GM12864 (cell line): ENCODE data around the gene CDC23.

Source experiments
- DNase-seq: peaks from one replicate; pipeline ENCODE4 v3.0.0-alpha.2; 2011; ENCODE audit warnings: low read depth
- H3K4me3 ChIP-seq: 2 replicates; pipeline ENCODE4 v1.5.1; 2011; ENCODE audit warnings: mild to moderate bottlenecking, low read depth, low read length, control low read depth
- TF ChIP-seq, protein P1 (sequence below): IDR thresholded peaks from 2 replicates; pipeline ENCODE4 v1.5.1; 2011; ENCODE audit warnings: low read depth, mild to moderate bottlenecking, moderate library complexity, low read length, control low read depth, inconsistent platforms; ENCODE audit errors: missing control alignments

The CDC23 gene

DNA sequence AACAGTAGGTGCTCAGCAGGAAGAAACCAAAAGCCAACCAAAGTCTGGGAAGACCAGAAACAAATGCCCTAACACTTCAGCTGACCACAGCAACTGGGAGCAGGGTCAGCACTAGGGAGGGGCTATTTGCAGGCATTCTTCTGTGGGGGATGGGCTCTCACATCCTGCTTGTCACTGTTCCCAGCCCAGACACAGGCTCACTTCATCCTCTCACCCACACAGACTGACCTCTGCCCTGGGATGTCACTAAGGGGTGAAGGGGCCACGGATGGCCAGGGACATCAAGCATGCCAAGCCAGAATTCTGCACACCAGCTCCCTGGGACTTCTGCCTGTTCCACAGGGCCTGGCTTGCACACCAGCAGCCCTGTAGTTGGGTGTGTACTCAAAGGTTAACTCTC lies 32.6 kb upstream of the CDC23 start:
- no peak for DNase-seq
- H3K4me3 ChIP-seq: no peak overlapping the region
- TF ChIP-seq, protein P1, sequence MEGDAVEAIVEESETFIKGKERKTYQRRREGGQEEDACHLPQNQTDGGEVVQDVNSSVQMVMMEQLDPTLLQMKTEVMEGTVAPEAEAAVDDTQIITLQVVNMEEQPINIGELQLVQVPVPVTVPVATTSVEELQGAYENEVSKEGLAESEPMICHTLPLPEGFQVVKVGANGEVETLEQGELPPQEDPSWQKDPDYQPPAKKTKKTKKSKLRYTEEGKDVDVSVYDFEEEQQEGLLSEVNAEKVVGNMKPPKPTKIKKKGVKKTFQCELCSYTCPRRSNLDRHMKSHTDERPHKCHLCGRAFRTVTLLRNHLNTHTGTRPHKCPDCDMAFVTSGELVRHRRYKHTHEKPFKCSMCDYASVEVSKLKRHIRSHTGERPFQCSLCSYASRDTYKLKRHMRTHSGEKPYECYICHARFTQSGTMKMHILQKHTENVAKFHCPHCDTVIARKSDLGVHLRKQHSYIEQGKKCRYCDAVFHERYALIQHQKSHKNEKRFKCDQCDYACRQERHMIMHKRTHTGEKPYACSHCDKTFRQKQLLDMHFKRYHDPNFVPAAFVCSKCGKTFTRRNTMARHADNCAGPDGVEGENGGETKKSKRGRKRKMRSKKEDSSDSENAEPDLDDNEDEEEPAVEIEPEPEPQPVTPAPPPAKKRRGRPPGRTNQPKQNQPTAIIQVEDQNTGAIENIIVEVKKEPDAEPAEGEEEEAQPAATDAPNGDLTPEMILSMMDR: no peak

DNA sequence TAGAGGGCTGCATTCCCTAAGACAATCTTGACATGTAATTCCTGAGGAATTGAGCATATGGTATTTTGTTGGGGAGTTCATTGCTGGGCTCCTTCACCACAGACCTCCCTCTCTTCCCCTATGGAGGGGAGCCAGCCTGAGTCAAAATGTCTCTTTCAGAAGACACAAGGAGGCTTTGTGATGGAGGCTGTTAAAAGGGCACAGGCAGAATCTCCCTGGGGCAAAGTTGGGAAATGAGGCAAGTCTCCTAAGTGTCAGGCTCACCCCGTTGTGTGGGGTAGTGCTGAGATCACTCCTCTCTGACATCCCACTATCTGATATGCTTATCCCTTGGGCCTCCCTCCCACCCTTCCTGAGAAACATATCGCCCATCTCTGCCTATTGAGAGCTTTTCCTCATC lies 30.7 kb upstream of the CDC23 start:
- TF ChIP-seq, protein P1: no peak
- no peak for DNase-seq
- no peak overlapping the region for H3K4me3 ChIP-seq

DNA sequence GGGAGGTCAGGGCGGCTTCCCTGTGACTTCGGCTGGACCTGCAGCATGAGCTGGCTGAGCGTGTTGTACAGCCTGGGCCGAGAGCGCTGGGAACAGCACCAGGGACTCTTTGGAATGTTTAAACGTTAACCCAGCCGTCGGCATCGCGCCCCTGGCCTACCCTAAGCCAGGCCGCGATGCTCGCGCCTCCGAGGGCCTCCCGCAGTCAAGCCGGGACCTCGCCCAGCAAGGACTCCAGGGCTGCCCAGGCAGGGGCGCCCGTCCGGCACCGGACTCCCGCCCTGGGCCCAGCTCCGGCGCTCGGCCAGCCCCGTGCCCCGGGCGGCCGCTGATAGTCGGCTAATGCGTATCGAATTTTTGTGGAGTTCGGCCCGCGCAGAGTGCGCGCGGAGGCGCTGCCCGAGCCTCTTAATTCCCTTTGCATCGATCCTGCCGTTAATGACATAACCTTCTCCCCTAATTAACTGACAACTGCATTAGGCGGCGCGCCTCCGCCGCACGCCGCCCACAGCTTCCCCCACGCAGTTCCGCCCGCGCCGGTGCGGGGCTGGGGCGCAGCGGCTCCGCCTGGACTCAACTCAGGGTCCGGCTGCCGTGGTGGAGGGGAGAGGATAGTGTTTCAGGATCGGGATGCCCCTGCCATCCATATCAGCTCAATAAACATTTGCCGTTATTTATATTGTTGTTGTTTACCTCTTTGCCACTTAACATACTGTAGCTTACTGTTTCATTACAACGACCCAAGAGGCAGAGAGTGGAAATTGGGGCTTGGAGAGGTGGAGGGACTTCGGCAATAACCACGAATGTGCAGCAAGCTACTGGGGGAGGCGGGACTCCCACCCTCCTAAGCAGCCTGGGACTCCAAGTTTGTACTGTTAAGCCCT lies 28.8 kb upstream of the CDC23 start:
- no peak for DNase-seq
- TF ChIP-seq, protein P1: no peak
- H3K4me3 ChIP-seq: no peak overlapping the region; the same call in 1 of the 2 replicates

DNA sequence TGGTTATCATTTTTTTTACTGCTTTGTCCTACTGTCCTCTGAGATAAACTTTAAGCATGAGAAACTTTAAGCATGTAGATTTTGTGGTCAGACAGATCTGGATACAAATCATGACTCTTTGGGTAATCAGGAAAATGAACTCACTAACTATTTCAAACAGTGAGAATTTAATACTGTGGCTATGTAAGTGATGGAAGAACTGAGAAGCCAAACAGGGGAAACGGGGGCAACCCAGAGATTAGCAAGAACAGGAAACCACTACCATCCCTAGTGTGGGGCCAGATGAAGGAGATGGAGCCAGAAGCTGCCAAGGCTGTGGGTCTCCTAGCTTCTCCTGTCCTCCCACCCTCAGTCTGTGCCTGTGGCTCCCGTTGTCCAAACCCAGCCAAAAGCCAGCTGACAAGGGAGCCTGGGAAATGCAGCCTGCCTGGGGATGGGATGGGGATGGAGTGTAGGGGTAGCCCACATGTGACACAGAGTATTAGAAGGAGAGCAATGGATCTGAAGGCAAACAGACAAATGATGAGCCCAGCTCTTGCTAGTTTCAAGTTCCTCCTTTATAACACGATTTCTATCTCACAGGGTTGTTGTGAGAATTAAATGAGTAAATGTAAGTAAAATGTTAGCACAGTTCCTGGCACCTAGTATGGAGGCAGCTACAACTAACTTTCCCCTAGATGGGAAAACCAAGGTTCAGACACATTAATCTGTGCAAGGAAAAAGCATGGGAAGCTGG lies 27.7 kb upstream of the CDC23 start:
- DNase-seq: no peak
- TF ChIP-seq, protein P1: no peak

DNA sequence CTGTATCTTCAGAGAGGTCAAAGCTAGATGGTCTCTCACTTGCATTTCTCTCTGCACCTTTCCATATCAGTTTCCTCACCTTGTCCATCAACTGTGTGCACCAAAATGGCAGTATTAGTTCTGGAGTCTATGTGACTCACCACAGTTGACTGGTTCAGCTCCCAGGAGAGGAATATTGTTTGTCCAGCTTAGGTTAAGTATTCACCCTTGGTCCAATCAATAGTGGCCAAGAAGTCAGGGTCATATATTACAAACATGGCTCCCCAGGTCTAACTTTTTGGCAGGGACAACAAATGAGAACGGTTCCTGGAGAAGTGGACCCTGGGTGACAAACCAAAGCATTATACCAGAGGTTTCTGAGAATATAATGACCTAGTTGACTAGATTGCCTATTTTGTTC lies 24.9 kb upstream of the CDC23 start:
- TF ChIP-seq, protein P1: no peak
- DNase-seq: no peak
- H3K4me3 ChIP-seq: no peak overlapping the region

More for the DNA sequence above, 27.7 kb upstream of the CDC23 start:
- H3K4me3 ChIP-seq: no peak overlapping the region

DNA sequence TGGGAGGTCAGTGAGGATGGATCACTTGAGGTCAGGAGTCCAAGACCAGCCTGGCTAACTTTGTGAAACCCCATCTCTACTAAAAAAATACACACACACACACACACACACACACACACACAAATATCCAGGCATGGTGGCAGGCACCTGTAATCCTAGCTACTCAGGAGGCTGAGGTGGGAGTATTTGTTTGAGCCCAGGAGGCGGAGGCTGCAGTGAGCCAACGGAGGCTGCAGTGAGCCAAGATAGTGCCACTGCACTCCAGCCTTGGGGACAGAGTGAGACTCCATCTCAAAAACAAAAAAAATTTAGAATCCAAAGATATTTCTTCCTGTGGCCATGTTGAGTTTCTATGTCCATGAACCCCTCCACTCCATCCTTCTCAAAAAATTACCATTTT lies 21.5 kb upstream of the CDC23 start:
- H3K4me3 ChIP-seq: no peak overlapping the region
- DNase-seq: no peak
- TF ChIP-seq, protein P1: no peak

DNA sequence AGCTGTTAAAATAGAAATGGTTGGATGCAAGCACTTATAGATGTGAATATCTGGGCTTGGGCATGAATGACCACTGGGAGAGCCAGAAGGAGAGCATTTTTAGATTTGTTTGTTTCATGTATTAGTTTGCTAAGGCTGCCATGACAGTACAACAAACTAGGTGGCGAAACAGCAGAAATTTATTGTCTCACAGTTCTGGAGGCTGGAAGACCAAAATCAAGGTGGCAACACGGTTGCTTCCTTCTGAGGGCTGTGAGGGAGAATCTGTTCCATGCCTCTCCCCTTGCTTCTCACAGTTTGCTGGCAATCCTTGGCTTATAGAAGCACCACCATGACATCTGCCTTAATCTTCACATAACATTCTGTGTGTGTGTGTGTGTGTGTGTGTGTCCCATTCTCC lies 20.2 kb upstream of the CDC23 start:
- TF ChIP-seq, protein P1: no peak
- no peak overlapping the region for H3K4me3 ChIP-seq
- DNase-seq: no peak
